HG03469 (cell line): ENCODE data around the gene ANKRD42.

ENCODE experiments used
- ATAC-seq: cut with Tn5 transposase; IDR thresholded peaks from one replicate; pipeline ENCODE4 v1.9.1; 2021; ENCODE audit warnings: mild to moderate bottlenecking, moderate library complexity, moderate number of reproducible peaks; ENCODE audit not compliant: unreplicated experiment

ANKRD42 gene

GRCh38 chr11:83193315-83194280 lies at the start of gene ANKRD42:
Gene ANKRD42 (plus strand): TSS chr11:83193712. CDS start chr11:83194671, 959 bp downstream.
- ATAC-seq: peak; percentile 82

DNA sequence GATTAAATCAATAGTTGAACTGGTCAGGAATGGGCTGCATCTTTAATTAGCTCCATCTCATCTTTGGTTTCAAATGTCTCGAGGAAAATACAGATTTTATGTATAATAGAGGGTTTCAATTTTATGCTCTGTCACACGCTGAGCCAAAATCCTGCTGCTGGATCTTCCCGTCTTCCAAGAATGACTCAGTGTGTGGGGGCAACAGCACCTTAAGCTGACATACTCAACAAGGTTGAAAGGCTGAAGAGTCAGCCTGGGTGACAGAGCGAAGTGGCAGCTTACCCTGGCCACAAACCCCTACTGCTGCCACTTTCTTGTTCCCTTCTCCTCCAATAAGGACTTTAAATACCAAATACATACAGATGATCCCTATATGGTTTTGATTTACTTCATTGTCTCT lies 45.6 kb upstream of the ANKRD42 start:
- no peak for ATAC-seq

DNA sequence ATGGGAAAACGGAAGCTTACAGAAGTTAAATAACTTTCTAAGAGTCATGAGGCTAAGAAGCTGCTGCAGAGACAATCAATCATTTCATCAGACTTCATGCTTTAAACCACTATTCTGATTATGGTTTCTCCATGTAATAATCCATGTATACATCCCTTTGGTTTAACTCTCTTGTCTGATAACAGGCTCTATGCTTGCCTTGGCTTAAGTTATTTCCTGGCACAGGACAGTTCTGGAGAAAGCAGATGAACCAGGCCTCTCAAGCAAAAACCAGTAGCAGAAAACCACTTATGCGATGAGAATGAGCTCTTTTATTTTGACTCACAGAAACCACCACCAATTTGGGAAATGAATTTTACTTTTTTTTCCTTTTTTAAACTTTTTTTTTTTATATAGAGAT lies 43.1 kb upstream of the ANKRD42 start:
- ATAC-seq: no peak

DNA sequence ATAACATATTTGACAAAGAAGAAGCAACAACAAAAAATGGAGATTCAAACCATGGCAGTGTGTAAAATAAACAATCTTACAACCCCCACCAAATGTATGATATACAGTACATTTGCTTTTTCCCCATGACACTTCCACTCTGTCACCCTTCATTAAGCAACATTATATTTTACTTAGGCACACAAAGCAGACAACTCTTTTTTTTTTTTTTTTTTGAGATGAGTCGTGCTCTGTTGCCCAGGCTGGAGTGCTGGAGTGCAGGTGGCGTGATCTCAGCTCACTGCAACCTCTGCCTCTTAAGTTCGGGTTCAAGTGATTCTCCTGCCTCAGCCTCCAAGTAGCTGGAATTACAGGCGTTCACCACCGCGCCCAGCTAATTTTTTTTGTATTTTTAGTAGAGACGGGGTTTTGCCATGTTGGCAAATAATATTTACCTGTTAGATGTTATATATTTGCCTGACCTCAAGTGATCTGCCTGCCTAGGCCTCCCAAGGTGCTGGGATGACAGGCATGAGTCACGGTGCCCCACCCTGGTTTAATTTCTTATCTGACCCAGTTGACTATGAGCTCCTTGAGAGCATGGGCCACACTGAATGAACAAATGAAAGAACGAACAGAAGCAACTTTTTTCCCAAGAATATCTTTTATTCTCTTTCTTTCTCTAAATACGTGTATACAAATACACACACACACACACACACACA lies 42.1 kb upstream of the ANKRD42 start:
- ATAC-seq: no peak

- no peak for ATAC-seq
These were observed 41.2 kb upstream of the ANKRD42 start for GRCh38 chr11:83152264-83152663.

- ATAC-seq: no peak
These were observed 39.7 kb upstream of the ANKRD42 start for GRCh38 chr11:83153764-83154163.

DNA sequence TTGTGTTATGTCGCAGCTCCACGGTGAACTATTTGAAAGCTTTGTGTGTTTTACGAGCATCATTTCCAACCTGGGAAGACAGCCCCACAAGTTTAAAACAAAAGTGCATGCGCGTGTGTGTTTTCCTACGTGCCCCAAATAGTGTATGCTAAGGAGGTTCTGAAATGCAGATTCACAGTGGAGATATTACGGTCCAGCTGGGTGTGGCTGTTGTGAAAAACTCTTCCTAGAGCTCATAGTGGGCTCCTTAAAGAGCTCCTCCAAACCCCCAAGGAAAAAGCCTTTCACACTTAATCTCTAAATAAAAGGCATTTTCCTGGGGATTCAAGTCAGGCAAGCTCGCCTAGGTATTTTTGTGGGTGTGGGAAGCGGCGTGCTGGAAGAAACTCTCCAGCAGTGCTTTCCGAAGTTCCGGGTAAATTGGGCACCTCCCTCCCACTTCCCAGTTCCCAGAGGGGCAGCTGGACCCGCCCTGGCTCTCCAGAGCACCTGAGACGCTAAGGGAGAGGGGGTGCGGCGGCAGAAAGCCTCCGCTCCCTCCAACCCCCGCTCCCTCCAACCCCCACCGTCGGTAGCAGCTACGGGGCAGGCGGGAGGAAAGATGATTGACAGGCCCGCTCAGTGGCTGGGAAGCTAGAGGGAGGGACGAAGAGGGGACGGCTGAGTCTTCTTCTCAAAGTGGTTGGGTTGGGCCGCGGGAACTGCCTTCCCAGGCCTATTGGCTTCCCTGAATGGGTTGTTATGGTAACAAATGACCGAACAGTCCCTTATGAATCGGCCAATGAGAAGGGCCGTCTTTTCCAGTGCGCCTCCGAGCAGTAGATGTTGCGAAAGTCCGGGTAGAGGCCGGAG lies 37.1 kb upstream of the ANKRD42 start:
- peak; percentile 92 for ATAC-seq

GRCh38 chr11:83156996-83157593 lies 36.4 kb upstream of the ANKRD42 start, which contains the start of gene PCF11:
Gene PCF11 (plus strand): TSS chr11:83157131. CDS start chr11:83157440, 309 bp downstream.
- no peak for ATAC-seq

DNA sequence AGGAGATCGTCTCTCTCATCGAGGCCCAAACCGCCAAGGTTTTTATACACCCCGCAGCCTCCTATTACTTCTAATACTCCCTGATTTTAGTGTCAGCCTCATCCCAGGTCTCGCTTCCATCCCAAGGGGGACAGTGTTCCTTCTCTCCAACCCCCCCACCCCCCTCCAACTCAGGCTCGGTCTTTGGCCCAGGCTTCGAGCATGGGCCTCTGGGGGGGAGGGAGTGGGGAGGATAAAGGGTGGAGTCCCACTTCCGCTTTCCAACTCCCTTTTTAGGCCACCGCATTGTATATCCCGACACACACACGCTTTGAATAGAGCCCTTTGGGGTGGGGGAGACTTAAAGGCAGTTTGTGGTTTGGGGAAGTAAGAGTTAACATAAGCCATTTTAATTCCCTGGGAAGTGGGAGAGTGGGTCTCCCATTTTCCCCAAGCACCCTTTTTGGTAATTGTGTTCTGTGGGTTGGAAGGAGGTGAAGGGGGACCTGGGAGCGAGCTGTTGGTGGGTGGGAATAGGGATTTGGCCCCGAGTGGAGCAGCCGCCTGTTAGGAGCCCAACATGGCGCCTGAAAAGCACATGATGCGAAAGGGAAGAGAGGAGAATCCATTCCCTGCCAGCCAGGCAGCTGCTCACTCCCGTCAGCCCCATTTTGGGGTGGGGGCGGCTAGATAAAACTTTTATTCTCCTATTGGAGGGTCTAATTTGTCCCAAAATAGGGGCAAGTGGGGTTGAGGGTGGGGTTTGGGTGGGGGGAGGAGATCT lies 35.7 kb upstream of the ANKRD42 start:
- no peak for ATAC-seq

GRCh38 chr11:83158357-83158786 lies 35.1 kb upstream of the ANKRD42 start:
- no peak for ATAC-seq

DNA sequence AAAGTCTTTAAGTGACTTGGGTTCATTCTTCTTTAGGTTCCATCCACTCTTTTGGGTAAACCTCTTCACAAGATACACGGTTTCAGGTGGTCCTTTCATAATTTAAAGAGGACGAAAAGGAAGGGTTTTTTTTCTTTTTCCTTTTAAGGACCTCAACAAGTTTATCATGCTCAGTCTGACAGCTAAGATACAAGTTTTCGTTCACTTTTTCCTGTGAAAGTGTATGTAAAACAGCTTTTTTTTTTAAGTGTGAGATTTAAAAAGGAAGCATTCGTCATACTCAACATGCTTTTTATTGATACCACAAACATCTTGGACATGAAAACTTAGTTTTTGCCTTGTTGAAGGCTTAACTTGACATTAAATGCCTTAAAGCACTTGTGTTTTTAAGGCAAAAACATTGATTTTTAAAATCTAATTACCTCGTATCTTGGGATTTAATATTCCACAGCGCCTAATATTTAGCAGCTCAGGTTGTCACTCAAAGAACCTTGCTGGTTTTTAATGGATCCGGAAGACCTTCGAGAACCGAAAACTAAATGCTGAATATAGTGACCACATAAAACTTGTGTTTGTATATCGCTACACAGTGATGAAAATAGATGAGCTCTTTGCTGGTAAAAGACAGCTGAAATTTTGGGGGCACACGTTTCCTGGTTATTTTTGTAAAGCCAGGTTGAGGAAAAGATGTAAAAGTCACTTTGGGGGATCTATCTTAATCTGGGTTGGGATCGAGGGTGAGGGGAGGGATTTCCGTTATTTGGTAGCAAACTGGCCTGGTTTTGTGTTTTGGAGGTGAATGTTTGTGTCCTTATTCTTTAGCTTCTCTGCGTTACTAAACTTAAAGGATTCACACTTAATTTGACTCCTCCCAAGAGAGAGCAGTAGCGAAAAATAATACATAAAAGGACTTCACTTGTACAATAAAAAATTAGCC lies 34.3 kb upstream of the ANKRD42 start:
- no peak for ATAC-seq

- ATAC-seq: no peak
These were observed 33.3 kb upstream of the ANKRD42 start for GRCh38 chr11:83159902-83160865.

- no peak for ATAC-seq
These were observed 31.8 kb upstream of the ANKRD42 start for GRCh38 chr11:83161610-83162199.

DNA sequence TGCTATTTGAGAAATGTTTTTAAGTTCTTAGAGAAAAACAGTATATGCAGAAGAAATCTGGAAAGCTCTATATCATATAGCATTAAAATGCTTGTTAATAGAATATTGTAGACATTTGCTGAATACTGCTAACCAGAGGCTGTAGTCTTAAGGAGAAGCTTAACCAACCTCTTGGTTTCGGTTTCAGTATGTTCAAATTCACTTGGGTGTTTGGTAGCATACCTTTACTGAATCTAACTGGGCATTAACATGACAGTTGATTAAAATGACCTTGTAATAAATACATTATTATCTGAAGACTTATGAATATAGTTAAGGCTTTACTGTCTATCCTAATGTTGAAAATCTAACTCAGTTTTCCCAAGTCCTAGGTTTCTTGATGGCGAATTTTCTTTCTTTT lies 31.1 kb upstream of the ANKRD42 start:
- ATAC-seq: peak; percentile 45

GRCh38 chr11:83166193-83166866 lies 27.2 kb upstream of the ANKRD42 start:
- no peak for ATAC-seq

DNA sequence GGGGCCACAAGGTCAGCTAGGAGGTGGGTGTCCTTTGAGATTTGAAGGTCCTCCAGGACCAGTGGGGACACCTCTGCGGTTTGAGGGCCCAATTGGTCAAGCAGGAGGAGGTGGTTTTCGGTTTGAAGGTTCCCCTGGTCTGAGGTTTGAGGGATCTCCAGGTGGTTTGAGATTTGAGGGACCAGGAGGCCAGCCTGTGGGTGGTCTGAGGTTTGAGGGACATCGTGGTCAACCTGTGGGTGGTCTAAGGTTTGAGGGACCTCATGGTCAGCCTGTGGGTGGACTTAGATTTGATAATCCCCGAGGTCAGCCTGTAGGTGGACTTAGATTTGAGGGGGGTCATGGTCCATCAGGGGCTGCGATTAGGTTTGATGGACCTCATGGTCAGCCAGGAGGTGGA lies 24.8 kb upstream of the ANKRD42 start:
- ATAC-seq: no peak

DNA sequence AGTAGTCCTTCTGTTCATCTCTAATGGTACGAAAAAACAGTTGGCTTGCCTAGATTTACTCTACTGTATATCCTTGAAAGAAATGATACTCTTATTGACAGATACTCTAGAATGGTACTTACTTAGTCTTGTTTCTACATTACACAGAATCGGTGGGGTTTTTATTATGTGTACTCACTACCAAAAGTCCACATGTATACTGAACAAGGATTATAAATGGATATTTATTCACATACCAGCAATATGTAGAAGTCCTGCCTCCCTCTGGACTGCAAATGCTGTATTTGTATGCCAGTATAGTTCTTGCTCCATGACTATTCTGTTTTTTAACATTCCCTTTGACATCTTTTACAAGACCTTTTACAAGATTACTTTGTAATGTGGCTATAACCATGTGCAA lies 22.6 kb upstream of the ANKRD42 start:
- no peak for ATAC-seq
